Measurements from ENCODE around the gene PIP5K1A.

Gene PIP5K1A

GRCh38 chr1:151213560-151213959 is 15.2 kb downstream of the PIP5K1A start:
- Mint-ChIP-seq H3K36me3 (ENCODE audit: low read depth) (peaks cover 63% of the 10 kb centered on the region), H3K27ac (peak overlapping the region; percentile 89), H3K4me3 (no peak overlapping the region), H3K27me3 (ENCODE audit: low read depth, poor library complexity) (no peaks in the 10 kb centered on the region), H3K9me3 (no peaks in the 10 kb centered on the region), H3K4me1 (peaks cover 7% of the 10 kb centered on the region)
- no peak for DNase-seq
- TF ChIP-seq, protein P1, sequence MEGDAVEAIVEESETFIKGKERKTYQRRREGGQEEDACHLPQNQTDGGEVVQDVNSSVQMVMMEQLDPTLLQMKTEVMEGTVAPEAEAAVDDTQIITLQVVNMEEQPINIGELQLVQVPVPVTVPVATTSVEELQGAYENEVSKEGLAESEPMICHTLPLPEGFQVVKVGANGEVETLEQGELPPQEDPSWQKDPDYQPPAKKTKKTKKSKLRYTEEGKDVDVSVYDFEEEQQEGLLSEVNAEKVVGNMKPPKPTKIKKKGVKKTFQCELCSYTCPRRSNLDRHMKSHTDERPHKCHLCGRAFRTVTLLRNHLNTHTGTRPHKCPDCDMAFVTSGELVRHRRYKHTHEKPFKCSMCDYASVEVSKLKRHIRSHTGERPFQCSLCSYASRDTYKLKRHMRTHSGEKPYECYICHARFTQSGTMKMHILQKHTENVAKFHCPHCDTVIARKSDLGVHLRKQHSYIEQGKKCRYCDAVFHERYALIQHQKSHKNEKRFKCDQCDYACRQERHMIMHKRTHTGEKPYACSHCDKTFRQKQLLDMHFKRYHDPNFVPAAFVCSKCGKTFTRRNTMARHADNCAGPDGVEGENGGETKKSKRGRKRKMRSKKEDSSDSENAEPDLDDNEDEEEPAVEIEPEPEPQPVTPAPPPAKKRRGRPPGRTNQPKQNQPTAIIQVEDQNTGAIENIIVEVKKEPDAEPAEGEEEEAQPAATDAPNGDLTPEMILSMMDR (IDR thresholded peaks at IDR 0.05): no peak

DNA sequence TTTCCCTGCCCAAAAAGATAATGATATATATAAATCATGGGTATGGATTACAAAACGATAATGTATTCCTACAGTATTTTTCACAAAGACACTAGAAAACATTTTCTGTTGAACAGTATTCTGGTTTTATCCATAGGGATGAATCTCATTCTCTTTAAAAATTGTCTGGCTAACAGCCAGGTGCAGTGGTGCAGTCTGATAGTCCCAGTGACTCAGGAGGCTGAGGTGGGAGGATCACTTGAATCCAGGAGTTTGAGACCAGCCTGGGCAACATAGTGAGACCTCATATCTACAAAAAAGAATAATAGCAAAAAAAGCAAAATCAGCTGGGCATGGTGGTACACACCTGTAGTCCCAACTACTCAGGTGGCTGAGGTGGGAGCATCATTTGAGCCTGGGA is 23.3 kb downstream of the PIP5K1A start:
- Mint-ChIP-seq H3K27me3 (ENCODE audit: low read depth, poor library complexity) (no peaks in the 10 kb centered on the region), H3K36me3 (ENCODE audit: low read depth) (peaks cover 48% of the 10 kb centered on the region), H3K9me3 (no peaks in the 10 kb centered on the region), H3K27ac (no peak overlapping the region), H3K4me1 (no peaks in the 10 kb centered on the region), H3K4me3 (no peak overlapping the region)
- DNase-seq: no peak
- TF ChIP-seq, protein P1 (IDR thresholded peaks at IDR 0.05): no peak

DNA sequence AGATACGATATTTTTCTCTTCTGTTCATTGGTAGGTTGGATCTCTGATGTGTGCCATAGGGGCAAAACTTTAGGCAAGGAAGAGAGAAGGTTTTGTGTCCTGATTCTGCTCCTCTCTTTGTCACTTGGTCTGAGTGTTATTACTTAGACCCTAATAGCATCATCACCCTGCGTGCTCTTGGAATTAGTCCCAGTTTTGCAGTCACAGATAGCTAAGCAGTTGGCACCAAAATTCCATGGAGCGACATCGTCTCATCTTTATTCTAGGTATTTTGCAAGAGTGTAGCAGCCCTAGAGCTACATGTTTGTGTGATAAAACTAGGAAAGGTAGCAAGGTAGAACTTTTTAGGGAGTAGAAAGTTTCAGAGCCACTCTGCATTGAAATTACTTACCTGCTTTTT is 23.8 kb downstream of the PIP5K1A start:
- Mint-ChIP-seq H3K27ac (peak overlapping the region; percentile 16), H3K9me3 (no peaks in the 10 kb centered on the region), H3K4me1 (no peaks in the 10 kb centered on the region), H3K27me3 (ENCODE audit: low read depth, poor library complexity) (no peaks in the 10 kb centered on the region), H3K36me3 (ENCODE audit: low read depth) (peaks cover 52% of the 10 kb centered on the region), H3K4me3 (no peak overlapping the region)
- no peak for DNase-seq
- TF ChIP-seq, protein P1 (IDR thresholded peaks at IDR 0.05): no peak

DNA sequence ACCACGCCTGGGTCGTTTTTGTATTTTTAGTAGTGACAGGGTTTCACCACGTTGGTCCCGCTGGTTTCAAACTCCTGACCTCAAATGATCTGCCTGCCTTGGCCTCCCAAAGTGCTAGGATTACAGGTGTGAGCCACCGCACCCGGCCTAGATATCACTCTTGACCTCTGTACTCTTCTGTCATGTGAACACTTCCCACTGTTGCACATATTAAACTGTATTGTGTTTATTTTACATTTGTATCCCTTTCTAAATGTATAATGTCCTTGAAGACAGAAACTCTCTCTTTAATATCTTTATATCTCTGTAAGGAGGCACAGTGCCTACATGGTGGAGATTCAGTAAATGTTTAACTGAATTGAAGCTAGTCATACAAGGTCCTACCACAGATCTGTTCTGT is 36.9 kb downstream of the PIP5K1A start:
- peaks cover 88% of the 10 kb centered on the region for H3K36me3 Mint-ChIP-seq (ENCODE audit: low read depth)
- no peaks in the 10 kb centered on the region for H3K4me1 Mint-ChIP-seq
- TF ChIP-seq, protein P1 (IDR thresholded peaks at IDR 0.05): no peak
- H3K27ac Mint-ChIP-seq: no peak overlapping the region
- no peak for DNase-seq
- H3K4me3 Mint-ChIP-seq: no peak overlapping the region
- no peaks in the 10 kb centered on the region for H3K9me3 Mint-ChIP-seq
- H3K27me3 Mint-ChIP-seq (ENCODE audit: low read depth, poor library complexity): peaks cover 2% of the 10 kb centered on the region

DNA sequence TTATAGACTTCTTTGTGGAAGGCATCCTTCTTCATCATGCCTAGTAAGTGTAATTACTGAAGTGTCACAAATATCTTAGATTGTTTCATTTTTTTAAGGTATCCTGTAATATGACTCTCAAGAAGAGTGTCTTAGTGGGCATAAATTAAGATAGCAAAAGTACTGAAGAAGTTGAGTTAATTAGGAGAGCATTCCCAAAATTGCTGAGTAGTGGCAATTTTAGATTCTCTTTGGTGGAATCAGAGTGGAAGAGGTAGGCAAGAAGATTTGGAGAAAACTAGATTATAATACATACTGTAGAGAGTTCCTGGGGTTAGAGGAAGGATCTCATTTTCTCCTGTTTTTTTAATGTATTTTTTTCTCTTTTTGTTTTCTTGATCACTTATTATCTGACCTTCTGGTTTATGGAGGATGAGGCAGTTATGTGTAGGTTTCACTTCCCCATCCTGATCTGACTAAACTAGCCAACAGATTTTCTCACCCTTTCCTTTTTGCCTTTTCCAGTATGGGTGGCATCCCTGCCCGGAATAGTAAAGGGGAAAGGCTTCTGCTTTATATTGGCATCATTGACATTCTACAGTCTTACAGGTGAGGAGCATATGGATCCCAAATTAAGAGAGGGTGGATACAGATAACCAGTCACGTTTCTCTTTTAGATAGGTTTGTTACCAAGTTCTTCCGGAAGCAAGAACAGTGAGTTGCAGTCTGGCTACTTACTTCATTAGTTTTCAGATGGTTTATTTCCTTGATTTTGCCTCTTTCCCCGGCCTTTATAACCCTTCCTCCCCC is 39.5 kb downstream of the PIP5K1A start:
- DNase-seq: no peak
- TF ChIP-seq, protein P1 (IDR thresholded peaks at IDR 0.05): no peak
- Mint-ChIP-seq H3K4me1 (no peaks in the 10 kb centered on the region), H3K9me3 (no peaks in the 10 kb centered on the region), H3K4me3 (no peak overlapping the region), H3K36me3 (ENCODE audit: low read depth) (peaks cover 81% of the 10 kb centered on the region), H3K27ac (peak overlapping the region; percentile 20), H3K27me3 (ENCODE audit: low read depth, poor library complexity) (peaks cover 5% of the 10 kb centered on the region)

DNA sequence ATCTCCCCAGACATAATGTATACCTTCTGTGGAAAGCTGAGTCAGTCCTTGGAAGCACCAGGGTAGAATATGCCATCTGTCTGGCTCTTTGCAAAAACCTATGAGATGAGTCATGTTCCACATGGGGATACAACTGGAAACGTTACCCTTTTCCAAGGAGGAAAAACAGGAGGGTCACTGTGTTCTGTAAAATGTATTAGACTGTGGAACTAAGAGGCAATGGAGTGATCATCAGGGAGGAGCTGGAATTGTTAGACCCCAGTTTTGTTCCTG is 40.1 kb downstream of the PIP5K1A start:
- Mint-ChIP-seq H3K4me3 (no peak overlapping the region), H3K4me1 (no peaks in the 10 kb centered on the region), H3K9me3 (no peaks in the 10 kb centered on the region), H3K27me3 (ENCODE audit: low read depth, poor library complexity) (peaks cover 5% of the 10 kb centered on the region), H3K36me3 (ENCODE audit: low read depth) (peaks cover 86% of the 10 kb centered on the region), H3K27ac (peak overlapping the region; percentile 15)
- DNase-seq: no peak
- TF ChIP-seq, protein P1 (IDR thresholded peaks at IDR 0.05): no peak

Data from nephron progenitor cell (in vitro differentiated cells).